ENCODE data around the gene ECSCR.
A peak's percentile ranks its signal among the peaks of the same experiment; 100 is the strongest.
"Not testable (repeated sequence)": the region's sequence is repeated elsewhere in the genome, so short reads cannot be mapped to it uniquely, and the experiment has no call there.

The ECSCR gene

GRCh38 chr5:139410121-139410992, 52.2 kb downstream of the ECSCR start:
- DNase-seq = no peak

- not testable (repeated sequence) for DNase-seq
Measured at GRCh38 chr5:139409116-139409515, 53.4 kb downstream of the ECSCR start.

- no peak for DNase-seq
Measured at GRCh38 chr5:139408191-139408590, 54.4 kb downstream of the ECSCR start.

GRCh38 chr5:139407517-139407916, 55.0 kb downstream of the ECSCR start:
- DNase-seq = no peak

- no peak for DNase-seq
Measured at GRCh38 chr5:139406963-139407362, 55.6 kb downstream of the ECSCR start.

- DNase-seq = no peak
Measured at GRCh38 chr5:139404484-139404840, 58.1 kb downstream of the ECSCR start.

- peak; percentile 97 for DNase-seq
Measured at GRCh38 chr5:139403787-139404483, 58.6 kb downstream of the ECSCR start, which contains the start of gene SPATA24. Gene SPATA24, minus strand, starts transcription at chr5:139404089. Its CDS starts 29 bp downstream, at chr5:139404060.

- DNase-seq = no peak
Measured at GRCh38 chr5:139403418-139403786, 59.1 kb downstream of the ECSCR start.

- peak; percentile 45 for DNase-seq
Measured at GRCh38 chr5:139402561-139403158, 59.9 kb downstream of the ECSCR start.

GRCh38 chr5:139401546-139401945, 61.0 kb downstream of the ECSCR start:
- DNase-seq = no peak

GRCh38 chr5:139399501-139400121, 62.9 kb downstream of the ECSCR start:
- no peak for DNase-seq
